Muscle layer of duodenum (tissue), 2 donors: ENCODE results near the gene CRELD2.

ENCODE experiments used
- H3K27ac ChIP-seq: one replicate; pipeline ENCODE4 v1.7.0; 2013; ENCODE audit warnings: mild to moderate bottlenecking, low read length
- H3K27me3 ChIP-seq: one replicate; pipeline ENCODE4 v1.7.0; 2013; ENCODE audit warnings: low read depth, mild to moderate bottlenecking, control low read depth, low read length
- H3K36me3 ChIP-seq, 2 donors: one replicate each; pipeline ENCODE4 v1.7.0; 2013; ENCODE audit warnings: low read length in 2 of 2, control low read depth in 1 of 2, mild to moderate bottlenecking in 1 of 2; ENCODE audit not compliant: insufficient read depth in 2 of 2, control insufficient read depth in 1 of 2
- H3K4me1 ChIP-seq, 2 donors: one replicate each; pipeline ENCODE4 v1.7.0; 2013; ENCODE audit warnings: low read length in 2 of 2, mild to moderate bottlenecking in 2 of 2, control low read depth in 1 of 2, moderate library complexity in 1 of 2; ENCODE audit not compliant: insufficient read depth in 2 of 2, control insufficient read depth in 1 of 2
- H3K4me3 ChIP-seq, 2 donors: one replicate each; pipeline ENCODE4 v1.7.0; 2013; ENCODE audit warnings: low read length in 2 of 2, low read depth in 1 of 2, mild to moderate bottlenecking in 1 of 2
- H3K9me3 ChIP-seq, 2 donors: one replicate each; pipeline ENCODE4 v1.7.0; 2013; ENCODE audit warnings: low read length in 2 of 2, control low read depth in 1 of 2, mild to moderate bottlenecking in 1 of 2; ENCODE audit not compliant: control insufficient read depth in 1 of 2
- donor health status: healthy.

The CRELD2 gene

DNA sequence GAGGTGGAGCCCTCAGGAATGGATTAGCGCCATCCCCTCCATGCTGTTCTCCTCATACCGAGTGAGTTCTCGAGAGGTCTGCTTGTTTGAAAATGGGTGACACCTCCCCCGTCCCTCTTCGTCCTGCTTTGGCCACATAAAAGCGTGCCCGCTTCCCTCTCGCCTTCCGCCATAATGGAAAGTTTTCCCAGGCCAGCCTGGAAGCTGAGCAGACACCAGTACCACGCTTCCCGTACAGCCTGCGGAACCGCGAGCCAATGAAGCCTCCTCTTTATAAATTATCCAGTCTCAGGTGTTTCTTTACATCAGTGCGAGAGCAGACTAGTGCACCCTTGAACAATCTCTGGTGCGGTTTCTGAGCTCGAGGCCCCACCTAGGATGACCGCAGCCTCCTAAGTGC is 13.0 kb upstream of the CRELD2 start:
- Histone ChIP-seq H3K36me3 (peaks cover 27 to 66% of the 10 kb centered on the region in 2 donors), H3K27me3 (no peaks in the 10 kb centered on the region), H3K4me1 (no peaks in the 10 kb centered on the region), H3K27ac (no peak overlapping the region), H3K9me3 (no peaks in the 10 kb centered on the region), H3K4me3 (no peak overlapping the region)

DNA sequence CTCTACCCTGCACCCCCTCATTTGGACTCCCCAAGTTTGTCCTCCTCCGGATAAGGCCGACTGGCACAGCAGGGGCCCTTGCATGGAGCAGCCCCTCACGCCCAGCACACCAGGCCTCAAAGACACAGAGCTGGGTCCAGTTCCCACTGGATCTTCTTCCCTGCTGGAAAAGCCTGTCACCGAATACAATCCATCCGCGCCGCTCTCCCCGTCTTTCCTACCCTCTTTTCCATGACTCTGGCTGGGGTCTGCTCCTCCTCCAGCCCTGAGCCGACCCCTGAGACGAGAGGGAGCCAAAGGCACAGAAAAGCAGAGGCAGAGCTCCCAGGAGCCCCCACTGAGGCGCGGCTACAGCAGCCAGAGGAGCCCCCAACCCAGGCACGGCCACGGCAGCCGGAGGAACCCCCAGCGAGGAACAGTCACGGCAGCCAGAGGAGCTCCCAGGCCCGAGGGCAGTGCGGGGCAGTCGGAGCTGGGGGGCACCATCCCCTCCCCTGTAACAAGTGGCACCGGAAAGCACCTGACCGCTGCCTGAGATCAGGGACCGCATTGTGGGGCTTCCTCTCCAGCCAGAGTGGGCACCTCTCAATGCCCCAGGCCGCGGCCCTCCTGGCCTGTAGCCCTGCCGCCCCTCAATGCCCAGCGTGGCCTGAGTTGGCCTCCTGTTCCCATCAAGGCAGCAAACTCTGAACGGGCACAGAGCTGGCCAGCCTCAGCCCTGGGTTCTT is 12.2 kb upstream of the CRELD2 start:
- peaks cover 26 to 72% of the 10 kb centered on the region in 2 donors for H3K36me3 ChIP-seq
- H3K27ac ChIP-seq, result no peak overlapping the region
- no peaks in the 10 kb centered on the region for H3K9me3 ChIP-seq
- H3K4me1 ChIP-seq, result no peaks in the 10 kb centered on the region
- no peaks in the 10 kb centered on the region for H3K27me3 ChIP-seq
- no peak overlapping the region for H3K4me3 ChIP-seq

DNA sequence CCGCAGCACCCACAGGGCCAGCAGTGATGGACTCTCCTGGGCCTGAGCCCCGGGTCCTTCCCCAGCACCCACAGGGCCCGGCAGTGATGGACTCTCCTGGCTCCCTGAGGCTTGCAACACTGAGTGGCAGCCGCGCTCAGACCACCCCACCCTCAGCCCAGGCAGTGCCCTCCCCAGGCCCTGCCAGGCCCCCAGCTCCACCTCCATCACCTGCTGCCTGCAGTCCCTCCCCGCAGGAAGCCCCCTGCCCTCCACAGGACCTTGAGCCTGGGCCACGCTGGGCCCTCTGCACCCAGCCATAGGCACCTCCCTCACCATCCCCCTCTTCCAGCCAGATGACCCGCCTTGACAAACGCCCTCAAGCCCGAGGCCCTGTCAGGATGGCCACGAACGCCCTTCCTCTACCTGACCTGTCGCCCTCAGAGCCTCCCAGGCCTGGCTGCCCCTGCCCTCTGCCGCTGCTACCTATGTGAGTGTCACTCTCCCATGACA is 11.6 kb upstream of the CRELD2 start:
- Histone ChIP-seq H3K4me3 (no peak overlapping the region), H3K36me3 (peaks cover 20 to 73% of the 10 kb centered on the region in 2 donors), H3K27ac (no peak overlapping the region), H3K9me3 (no peaks in the 10 kb centered on the region), H3K27me3 (no peaks in the 10 kb centered on the region), H3K4me1 (no peaks in the 10 kb centered on the region)

DNA sequence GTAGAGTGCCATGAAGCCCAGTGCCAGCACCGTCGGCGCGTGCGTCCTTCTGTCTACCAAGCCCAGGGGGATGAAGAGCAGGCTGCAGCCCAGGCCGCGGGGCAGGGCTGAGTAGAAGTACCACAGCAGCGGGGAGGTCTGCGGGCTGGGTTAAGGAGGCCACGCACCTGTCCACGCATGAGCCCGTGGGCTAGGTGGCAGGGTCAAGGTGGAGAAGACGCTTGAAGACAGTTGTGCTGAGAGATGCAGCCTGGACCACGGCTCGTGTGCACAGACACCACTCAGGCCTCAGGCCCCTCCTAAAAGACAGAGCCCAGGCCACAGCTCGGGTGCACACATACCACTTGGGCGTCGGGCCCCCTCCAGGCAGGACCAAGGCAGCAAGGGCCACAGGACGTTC is 10.6 kb upstream of the CRELD2 start:
- no peaks in the 10 kb centered on the region for H3K4me1 ChIP-seq
- no peaks in the 10 kb centered on the region for H3K9me3 ChIP-seq
- no peak overlapping the region for H3K4me3 ChIP-seq
- peaks cover 19 to 74% of the 10 kb centered on the region in 2 donors for H3K36me3 ChIP-seq
- H3K27ac ChIP-seq, result no peak overlapping the region
- H3K27me3 ChIP-seq, result no peaks in the 10 kb centered on the region

DNA sequence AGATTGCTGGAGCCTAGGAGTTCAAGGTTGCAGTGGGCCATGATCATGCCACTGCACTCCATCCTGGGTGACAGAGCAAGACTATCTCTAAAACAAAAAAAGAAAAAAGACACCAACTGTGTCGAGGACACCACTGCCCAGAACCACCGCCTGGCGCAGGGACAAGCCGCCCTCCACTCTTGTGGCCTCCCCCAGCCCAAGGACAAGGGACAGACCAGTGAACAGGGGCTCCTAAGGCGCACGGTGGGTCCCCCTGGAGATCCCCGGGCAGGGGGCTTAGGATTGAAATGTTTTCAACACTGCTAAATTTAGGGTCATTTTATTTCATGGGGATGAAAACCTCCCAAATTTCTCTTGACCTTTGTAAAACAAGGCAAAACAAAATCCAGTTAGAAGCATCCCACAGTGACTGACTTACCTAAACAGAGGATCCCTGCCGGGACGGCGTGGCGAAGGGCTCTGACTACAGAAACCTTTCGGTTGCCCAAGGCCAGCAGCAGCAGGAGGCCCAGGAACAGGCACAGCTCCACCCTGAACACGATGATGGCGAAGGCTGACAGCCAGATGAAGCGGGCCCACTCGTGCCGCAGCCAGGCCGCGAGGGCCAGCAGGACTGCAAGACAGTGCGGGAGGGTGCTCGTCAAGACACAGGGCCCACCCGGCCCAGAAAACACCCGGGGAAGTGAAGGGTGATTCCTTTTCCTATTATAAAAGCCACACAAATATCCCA is 8.8 kb upstream of the CRELD2 start:
- H3K36me3 ChIP-seq, result peaks cover 15 to 66% of the 10 kb centered on the region in 2 donors
- no peaks in the 10 kb centered on the region for H3K4me1 ChIP-seq
- no peak overlapping the region for H3K27ac ChIP-seq
- no peaks in the 10 kb centered on the region for H3K9me3 ChIP-seq
- H3K27me3 ChIP-seq, result no peaks in the 10 kb centered on the region
- no peak overlapping the region for H3K4me3 ChIP-seq

DNA sequence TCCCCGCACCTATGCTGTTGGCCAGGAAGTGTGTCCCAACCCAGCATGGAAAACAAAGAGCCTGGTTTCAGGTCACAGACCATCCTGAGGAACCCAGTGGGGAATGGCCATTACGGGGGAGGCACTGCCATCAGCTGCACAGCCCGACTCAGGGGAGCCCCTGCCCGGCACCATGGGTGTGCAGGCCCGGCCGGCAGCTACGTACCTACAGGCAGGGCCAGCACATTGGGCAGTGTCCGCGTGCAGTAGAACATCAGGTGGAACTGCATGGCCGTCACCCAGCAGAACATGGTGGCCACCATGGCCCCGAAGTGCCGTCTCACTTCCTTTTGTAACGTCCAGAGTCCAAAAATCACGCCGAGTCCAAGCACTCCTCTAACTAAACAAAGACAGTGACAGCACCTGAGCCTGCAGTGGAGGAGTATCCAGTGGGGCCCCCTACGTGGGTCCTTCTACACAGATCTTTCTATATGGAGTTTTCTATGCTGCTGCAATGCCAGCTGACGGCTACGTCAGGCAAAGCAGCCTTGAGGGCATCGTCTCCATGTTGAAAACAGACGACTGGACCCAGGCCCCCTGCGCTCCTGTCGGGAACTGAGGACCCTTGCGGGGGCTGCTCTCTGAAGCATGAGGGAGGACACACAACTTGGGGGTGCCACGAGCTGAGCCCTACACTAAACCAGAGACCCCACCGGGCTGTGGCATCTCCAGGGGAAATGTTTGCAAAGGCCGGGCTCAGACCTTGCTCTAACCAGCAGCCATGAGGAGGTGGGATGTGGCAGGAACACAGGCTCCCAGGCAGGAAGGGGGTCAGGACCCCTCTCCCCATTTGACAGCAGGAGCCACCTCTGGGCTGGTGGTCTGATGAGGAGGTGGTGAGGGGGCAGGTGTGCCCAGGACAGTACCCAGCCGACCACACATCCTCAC is 7.9 kb upstream of the CRELD2 start:
- H3K4me3 ChIP-seq, result no peak overlapping the region
- H3K4me1 ChIP-seq, result no peaks in the 10 kb centered on the region
- no peaks in the 10 kb centered on the region for H3K9me3 ChIP-seq
- H3K27ac ChIP-seq, result no peak overlapping the region
- peaks cover 15 to 66% of the 10 kb centered on the region in 2 donors for H3K36me3 ChIP-seq
- H3K27me3 ChIP-seq, result no peaks in the 10 kb centered on the region

DNA sequence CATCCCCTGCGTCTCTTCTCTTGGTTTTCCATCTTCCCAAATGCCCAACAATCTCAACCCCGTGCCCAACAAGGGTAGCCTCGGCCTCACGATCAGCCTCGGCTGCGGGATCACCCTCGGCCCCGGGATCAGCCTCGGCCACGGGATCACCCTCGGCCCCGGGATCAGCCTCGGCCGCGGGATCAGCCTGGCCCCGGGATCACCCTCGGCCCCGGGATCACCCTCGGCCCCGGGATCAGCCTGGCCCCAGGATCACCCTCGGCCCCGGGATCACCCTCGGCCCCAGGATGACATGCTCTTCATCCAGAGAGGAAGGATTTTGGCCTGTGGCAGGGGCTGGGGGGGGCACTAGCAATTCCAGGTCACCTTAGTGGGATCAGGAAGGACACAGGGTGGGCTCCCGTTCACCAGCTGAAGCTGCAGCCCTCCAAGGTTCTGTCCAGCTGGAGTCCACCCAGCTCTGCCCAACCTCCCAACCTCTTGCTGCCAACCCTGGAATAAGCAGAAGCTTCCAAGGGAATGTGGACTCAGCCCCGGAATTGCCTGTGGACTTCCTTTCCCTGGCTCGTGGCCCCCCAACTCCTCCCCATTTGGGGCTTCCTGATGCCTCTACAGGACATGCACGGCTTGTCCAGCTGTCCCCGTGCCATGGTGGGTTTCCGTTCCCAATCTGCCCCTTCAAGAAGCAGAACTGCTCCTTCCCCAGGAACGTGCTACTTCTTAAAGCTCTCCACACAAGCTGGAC is 6.4 kb upstream of the CRELD2 start:
- Histone ChIP-seq H3K4me3 (no peak overlapping the region), H3K27me3 (no peaks in the 10 kb centered on the region), H3K9me3 (no peaks in the 10 kb centered on the region), H3K36me3 (peaks cover 10 to 54% of the 10 kb centered on the region in 2 donors), H3K27ac (no peak overlapping the region), H3K4me1 (peaks cover 0 to 5% of the 10 kb centered on the region in 2 donors)

DNA sequence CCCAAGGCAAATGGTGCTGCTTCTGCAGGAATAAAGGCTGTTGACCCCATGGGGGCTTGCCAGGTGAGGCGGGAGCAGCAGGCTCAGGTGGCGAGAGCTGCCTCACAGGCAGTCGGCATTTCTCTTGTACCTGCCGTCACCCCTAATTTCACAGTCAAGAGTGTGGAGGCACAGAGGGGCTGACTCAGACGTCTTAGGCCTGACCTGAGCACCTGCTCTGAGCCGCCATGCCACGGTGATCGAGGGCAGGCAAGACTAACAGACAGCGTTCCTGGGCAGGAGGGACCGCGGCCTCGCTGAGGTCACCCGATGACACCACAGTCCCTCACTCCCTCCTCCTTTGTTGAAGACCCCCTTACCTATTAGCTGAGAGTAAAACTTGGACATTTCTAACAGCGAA is 5.4 kb upstream of the CRELD2 start:
- Histone ChIP-seq H3K4me1 (peaks cover 0 to 14% of the 10 kb centered on the region in 2 donors), H3K9me3 (no peaks in the 10 kb centered on the region), H3K4me3 (no peak overlapping the region), H3K27me3 (no peaks in the 10 kb centered on the region), H3K36me3 (peaks cover under 1 to 45% of the 10 kb centered on the region in 2 donors), H3K27ac (no peak overlapping the region)

DNA sequence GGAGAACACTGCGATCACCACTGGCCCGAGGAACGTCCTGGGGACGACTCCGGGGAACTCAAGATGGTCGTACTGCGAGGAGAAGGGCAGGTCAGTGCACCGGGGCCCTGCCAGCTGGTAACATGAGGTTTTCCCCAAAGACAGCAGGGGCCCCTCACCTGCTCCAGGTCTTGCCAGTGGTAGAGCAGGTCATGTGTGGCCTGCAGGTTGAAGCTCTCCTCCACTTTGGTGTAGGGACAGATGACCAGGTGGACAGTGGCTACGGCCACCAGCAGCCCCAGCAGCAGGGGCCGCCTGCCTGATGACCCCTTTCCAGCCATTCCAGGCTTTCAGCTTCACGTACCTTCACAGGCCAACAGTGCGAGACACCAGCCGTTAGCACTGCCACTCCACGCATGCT is 5.0 kb upstream of the CRELD2 start:
- H3K27me3 ChIP-seq, result no peaks in the 10 kb centered on the region
- H3K36me3 ChIP-seq, result peaks cover 0 to 44% of the 10 kb centered on the region in 2 donors
- H3K9me3 ChIP-seq, result no peaks in the 10 kb centered on the region
- no peak overlapping the region for H3K4me3 ChIP-seq
- peaks cover 0 to 14% of the 10 kb centered on the region in 2 donors for H3K4me1 ChIP-seq
- no peak overlapping the region for H3K27ac ChIP-seq

DNA sequence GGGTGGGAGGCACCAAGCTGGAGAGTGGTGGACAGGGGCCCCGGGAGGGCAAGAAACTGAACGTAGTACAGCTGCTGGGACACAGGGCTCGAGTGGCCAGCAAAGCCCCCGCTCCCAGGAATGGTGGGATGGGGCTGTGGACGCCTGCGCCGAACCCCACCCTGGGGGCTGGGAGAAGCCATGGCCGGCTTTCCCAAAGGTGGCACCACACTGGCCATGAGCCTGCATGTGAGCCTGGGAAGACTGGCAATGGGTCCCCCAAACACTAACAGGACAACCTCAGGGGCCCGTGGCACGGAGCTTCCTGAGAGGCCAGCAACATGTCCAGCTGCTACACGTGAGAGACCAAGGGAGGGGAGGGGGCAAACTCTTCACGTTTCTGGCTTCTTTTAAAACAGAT is 4.2 kb upstream of the CRELD2 start:
- Histone ChIP-seq H3K27me3 (no peaks in the 10 kb centered on the region), H3K4me3 (no peak overlapping the region), H3K4me1 (peaks cover 0 to 19% of the 10 kb centered on the region in 2 donors), H3K36me3 (peaks cover 0 to 40% of the 10 kb centered on the region in 2 donors), H3K9me3 (no peaks in the 10 kb centered on the region), H3K27ac (no peak overlapping the region)
